Kidney epithelial cell (primary cell): Measurements from ENCODE around the gene ACACA. TPM values are rescaled to one million over a fixed set of nuclear protein-coding genes. Genes with fewer than 3 reads are reported as not detected.

Experiments
- DNase-seq: peaks from one replicate; pipeline ENCODE4 v3.0.0-alpha.2; 2010; ENCODE audit warnings: low read depth
- H3K27me3 ChIP-seq: 2 replicates; pipeline ENCODE4 v1.6.0; 2011; ENCODE audit warnings: low read length; ENCODE audit not compliant: control insufficient read depth, insufficient read depth
- H3K36me3 ChIP-seq: 2 replicates; pipeline ENCODE4 v1.5.1; 2011; ENCODE audit warnings: low read length; ENCODE audit not compliant: control insufficient read depth, insufficient read depth
- H3K4me3 ChIP-seq: 2 replicates; pipeline ENCODE4 v1.5.1; 2011; ENCODE audit warnings: low read depth, mild to moderate bottlenecking, control low read depth, low read length
- total RNA-seq: library from RNA; depleted of rRNA; stranded (reverse); fragments of >200 nt; gene quantifications from 2 replicates; pipeline ENCODE4 v1.2.3, GENCODE V29; 2015
- TF ChIP-seq, protein P1 (sequence below): IDR thresholded peaks from 2 replicates; pipeline ENCODE4 v1.5.1; 2011; ENCODE audit warnings: mild to moderate bottlenecking, moderate library complexity, low read length, control low read depth, inconsistent platforms; ENCODE audit not compliant: insufficient read depth, poor library complexity, severe bottlenecking

ACACA gene
- total RNA-seq, 1 donor from 2014 or later, result 54.2 TPM

DNA sequence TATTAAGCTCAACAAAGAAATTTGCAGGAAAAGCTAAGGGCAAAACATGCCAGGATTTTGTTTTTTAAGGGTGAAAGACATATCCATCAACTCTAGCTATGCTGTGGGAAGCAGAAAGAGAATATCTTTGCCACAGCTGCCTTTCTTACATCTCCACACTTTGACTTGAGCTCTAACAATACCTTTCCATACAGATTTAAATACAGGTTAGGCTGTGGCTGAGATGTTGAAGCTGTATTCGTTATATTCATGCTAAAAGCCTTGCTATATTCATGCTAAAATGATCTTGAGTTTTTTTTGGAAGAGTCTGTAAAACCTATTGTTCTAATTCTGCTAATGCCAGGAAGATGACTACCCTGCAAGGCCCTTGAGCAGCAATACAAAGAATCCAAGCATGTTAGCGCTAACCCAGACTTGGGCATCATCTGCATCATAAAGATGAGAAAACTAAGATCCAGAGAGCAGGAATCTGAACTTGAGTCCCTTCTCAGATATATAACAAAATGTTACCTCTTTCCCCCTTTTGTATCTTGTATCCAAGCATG is 235.7 kb downstream of the ACACA start:
- TF ChIP-seq, protein P1, sequence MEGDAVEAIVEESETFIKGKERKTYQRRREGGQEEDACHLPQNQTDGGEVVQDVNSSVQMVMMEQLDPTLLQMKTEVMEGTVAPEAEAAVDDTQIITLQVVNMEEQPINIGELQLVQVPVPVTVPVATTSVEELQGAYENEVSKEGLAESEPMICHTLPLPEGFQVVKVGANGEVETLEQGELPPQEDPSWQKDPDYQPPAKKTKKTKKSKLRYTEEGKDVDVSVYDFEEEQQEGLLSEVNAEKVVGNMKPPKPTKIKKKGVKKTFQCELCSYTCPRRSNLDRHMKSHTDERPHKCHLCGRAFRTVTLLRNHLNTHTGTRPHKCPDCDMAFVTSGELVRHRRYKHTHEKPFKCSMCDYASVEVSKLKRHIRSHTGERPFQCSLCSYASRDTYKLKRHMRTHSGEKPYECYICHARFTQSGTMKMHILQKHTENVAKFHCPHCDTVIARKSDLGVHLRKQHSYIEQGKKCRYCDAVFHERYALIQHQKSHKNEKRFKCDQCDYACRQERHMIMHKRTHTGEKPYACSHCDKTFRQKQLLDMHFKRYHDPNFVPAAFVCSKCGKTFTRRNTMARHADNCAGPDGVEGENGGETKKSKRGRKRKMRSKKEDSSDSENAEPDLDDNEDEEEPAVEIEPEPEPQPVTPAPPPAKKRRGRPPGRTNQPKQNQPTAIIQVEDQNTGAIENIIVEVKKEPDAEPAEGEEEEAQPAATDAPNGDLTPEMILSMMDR, result no peak
- H3K27me3 ChIP-seq, result no peaks in the 10 kb centered on the region
- no peak for DNase-seq
- H3K4me3 ChIP-seq, result no peak overlapping the region
- no peaks in the 10 kb centered on the region for H3K36me3 ChIP-seq

DNA sequence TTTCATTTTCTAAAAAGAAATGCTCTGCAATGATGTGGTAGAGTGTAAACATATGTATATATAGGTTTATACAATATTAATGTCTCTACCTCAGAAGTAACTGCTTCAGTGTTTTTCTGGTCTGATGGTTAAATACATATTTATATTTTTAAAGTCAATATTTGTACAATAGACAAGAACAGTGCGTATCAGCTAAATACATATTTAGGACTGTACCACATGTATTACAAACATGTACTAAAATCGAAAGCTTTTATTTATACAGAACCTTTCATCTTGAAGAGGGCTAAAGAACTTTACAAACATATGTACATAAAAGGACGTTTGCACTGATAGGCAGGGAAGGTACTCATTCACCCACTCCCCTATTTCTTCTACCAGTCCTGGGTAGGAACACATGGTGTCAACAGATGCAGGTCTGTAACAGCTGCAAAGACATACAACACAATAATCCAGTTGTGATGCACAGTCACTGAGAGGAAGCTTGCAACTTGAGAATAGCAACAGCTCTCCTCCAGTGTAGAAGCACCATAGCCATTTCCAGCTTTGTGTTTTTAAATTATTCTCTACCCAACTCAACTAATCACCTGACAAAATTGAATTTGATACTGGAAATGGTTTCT is 237.8 kb downstream of the ACACA start:
- Histone ChIP-seq H3K36me3 (no peaks in the 10 kb centered on the region), H3K27me3 (no peaks in the 10 kb centered on the region), H3K4me3 (no peak overlapping the region)
- TF ChIP-seq, protein P1, result no peak
- DNase-seq, result no peak

DNA sequence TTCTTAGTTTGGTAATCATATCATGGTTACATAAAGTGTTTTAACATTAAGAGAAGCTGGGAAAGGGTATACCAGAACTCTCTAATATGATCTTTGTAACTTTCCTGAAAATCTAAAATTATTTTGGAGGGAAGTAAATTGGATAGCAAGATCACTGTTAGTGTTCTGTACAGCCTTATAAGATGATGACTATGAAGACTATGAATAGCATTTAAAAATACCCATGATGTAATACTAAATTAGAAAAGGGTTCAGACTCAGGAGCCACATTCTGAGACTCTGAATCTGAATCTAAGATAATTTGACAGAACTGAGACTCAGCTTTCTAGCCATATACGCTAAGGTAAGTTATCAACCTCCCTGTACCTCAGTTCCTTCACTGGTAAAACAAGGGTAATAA is 238.9 kb downstream of the ACACA start:
- H3K36me3 ChIP-seq, result no peaks in the 10 kb centered on the region
- no peak for DNase-seq
- no peaks in the 10 kb centered on the region for H3K27me3 ChIP-seq
- H3K4me3 ChIP-seq, result no peak overlapping the region
- TF ChIP-seq, protein P1, result no peak

DNA sequence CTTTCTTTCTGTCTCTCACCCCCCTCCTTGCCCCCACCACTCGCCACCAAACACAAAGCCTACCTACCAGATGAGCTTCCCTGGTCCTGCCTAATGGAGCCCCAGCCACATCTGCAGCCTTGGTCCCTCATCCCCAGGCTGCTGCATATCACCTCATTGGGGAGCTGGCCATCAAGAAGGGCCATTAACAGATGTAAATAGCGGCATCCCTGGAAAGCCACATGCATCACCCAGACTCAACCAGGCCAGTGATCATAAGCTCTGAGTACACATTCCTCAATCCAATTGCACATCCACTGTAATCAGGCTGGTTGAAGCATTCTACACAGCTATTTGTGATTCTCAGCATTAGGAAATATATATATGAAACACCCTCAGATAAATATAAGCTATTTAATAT is 242.6 kb downstream of the ACACA start:
- no peaks in the 10 kb centered on the region for H3K27me3 ChIP-seq
- TF ChIP-seq, protein P1, result no peak
- H3K36me3 ChIP-seq, result peaks cover 1% of the 10 kb centered on the region
- DNase-seq, result no peak
- H3K4me3 ChIP-seq, result no peak overlapping the region

DNA sequence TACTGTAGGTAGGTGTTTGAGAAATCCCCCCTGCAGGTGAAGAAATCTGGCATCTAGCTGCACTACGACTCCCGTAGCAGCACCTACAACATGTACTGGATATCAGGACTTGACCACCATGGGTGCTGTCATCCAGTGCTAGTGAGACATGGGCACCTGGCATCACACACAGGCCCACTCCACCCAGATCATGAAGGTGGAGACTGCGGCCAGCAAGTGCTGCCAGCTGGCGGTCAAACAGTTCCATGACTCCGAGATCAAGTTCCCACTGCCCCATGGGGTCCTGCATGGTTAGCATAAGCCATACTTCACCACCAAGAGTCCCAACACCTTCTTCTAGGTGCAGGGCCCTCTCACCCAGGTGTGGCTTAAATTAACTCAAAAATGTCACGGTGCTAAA is 243.8 kb downstream of the ACACA start:
- Histone ChIP-seq H3K36me3 (peaks cover 1% of the 10 kb centered on the region), H3K27me3 (no peaks in the 10 kb centered on the region), H3K4me3 (no peak overlapping the region)
- TF ChIP-seq, protein P1, result no peak
- DNase-seq, result no peak

DNA sequence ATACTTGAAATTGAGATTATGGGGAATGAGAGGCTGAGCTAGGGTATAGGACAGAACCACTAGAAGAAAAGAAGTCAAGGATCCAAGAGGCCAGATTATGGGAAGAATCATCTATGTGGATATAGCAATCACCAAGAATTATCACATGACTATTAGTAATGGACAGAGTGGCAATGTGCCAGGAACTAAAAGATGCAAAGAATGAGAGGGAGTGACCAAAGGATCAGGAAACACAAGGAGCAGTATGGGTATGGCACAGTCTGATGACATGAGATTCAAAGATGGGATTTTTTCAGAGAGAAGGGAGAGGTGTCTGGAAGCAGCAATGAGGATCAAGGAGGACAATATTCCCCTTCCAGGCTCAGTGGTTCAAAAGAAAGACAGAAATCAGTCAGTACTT is 245.7 kb downstream of the ACACA start:
- TF ChIP-seq, protein P1, result no peak
- H3K36me3 ChIP-seq, result peaks cover 1% of the 10 kb centered on the region
- no peak for DNase-seq

More for the DNA sequence above, 245.7 kb downstream of the ACACA start:
- Histone ChIP-seq H3K27me3 (no peaks in the 10 kb centered on the region), H3K4me3 (no peak overlapping the region)
